IPS DF 19.7 (cell line): ENCODE results near the gene PCDHA1.

Source experiments
- DNase-seq: peaks from one replicate; pipeline ENCODE4 v3.0.0-alpha.2; 2013; ENCODE audit warnings: low read depth, low spot score

The PCDHA1 gene

GRCh38 chr5:140923601-140924000 lies 137.7 kb downstream of the PCDHA1 start:
- DNase-seq = no peak

GRCh38 chr5:140925806-140926442 lies 140.0 kb downstream of the PCDHA1 start, which contains the start of gene PCDHAC1:
PCDHAC1 (plus strand) TSS chr5:140926299; CDS start chr5:140926893, 594 bp downstream.
- DNase-seq = peak; percentile 25

GRCh38 chr5:140926443-140927227 lies 140.7 kb downstream of the PCDHA1 start:
- DNase-seq = peak; percentile 65

- DNase-seq = peak; percentile 3
Measured at GRCh38 chr5:140927228-140927573, 141.3 kb downstream of the PCDHA1 start.

GRCh38 chr5:140934964-140935606 lies 149.1 kb downstream of the PCDHA1 start:
- no peak for DNase-seq

GRCh38 chr5:140946578-140946977 lies 160.6 kb downstream of the PCDHA1 start:
- DNase-seq = no peak

GRCh38 chr5:140951636-140952035 lies 165.7 kb downstream of the PCDHA1 start:
- DNase-seq = no peak

- DNase-seq = no peak
Measured at GRCh38 chr5:140953234-140953633, 167.3 kb downstream of the PCDHA1 start.

- no peak for DNase-seq
Measured at GRCh38 chr5:140962190-140962589, 176.2 kb downstream of the PCDHA1 start.

- no peak for DNase-seq
Measured at GRCh38 chr5:140964356-140964755, 178.4 kb downstream of the PCDHA1 start.

GRCh38 chr5:140965905-140966292 lies 180.0 kb downstream of the PCDHA1 start:
- no peak for DNase-seq

- DNase-seq = peak; percentile 76
Measured at GRCh38 chr5:140966293-140967225, 180.6 kb downstream of the PCDHA1 start, which contains the start of gene PCDHAC2. PCDHAC2 (plus strand) TSS chr5:140966476; CDS start chr5:140966767, 291 bp downstream.

GRCh38 chr5:140967226-140967893 lies 181.4 kb downstream of the PCDHA1 start:
- DNase-seq = no peak

GRCh38 chr5:140969880-140970279 lies 183.9 kb downstream of the PCDHA1 start:
- DNase-seq = no peak

- DNase-seq = no peak
Measured at GRCh38 chr5:140973550-140973949, 187.6 kb downstream of the PCDHA1 start.

GRCh38 chr5:140977003-140977402 lies 191.1 kb downstream of the PCDHA1 start:
- no peak for DNase-seq

GRCh38 chr5:140978260-140978659 lies 192.3 kb downstream of the PCDHA1 start:
- no peak for DNase-seq

- DNase-seq = no peak
Measured at GRCh38 chr5:140978983-140979382, 193.0 kb downstream of the PCDHA1 start.

GRCh38 chr5:140982083-140982716 lies 196.3 kb downstream of the PCDHA1 start:
- DNase-seq = no peak

- DNase-seq = peak; percentile 90
Measured at GRCh38 chr5:140986117-140986521, 200.2 kb downstream of the PCDHA1 start.
